Prostate gland (tissue), 2 donors: Measurements from ENCODE around the gene EPAS1. TPM values are rescaled to one million over a fixed set of nuclear protein-coding genes. Genes with fewer than 3 reads are reported as not detected.
A peak's percentile ranks its signal among the peaks of the same experiment; 100 is the strongest.

Experiments used
- DNase-seq: peaks from one replicate; pipeline ENCODE4 v3.0.0-alpha.2; 2019; ENCODE audit warnings: low spot score
- H3K27ac ChIP-seq, 2 donors: fragments of 200-600 bp; sonication (generic); 2 replicates each; pipeline ENCODE4 v1.5.1; 2017 to 2019
- H3K27me3 ChIP-seq: fragments of 200-600 bp; sonication (generic); replicated peaks from 2 replicates; pipeline ENCODE4 v1.5.1; 2019; ENCODE audit not compliant: insufficient read depth
- H3K36me3 ChIP-seq, 2 donors: fragments of 200-600 bp; sonication (generic); 1 replicate in 1 of 2; 2 replicates in 1 of 2; pipeline versions ENCODE4 v1.5.1 to v1.8.1; 2017 to 2019
- H3K4me1 ChIP-seq: fragments of 200-600 bp; sonication (generic); replicated peaks from 2 replicates; pipeline ENCODE4 v1.5.1; 2019
- H3K4me3 ChIP-seq, 2 donors: fragments of 200-600 bp; sonication (generic); 2 replicates each; pipeline ENCODE4 v1.5.1; 2017 to 2019
- H3K9me3 ChIP-seq: fragments of 200-600 bp; sonication (generic); 2 replicates; pipeline ENCODE4 v1.5.1; 2017
- POLR2A ChIP-seq: fragments of 450-650 bp; IDR thresholded peaks from one replicate; pipeline ENCODE4 v1.6.1; 2016; ENCODE audit warnings: antibody characterized with exemption, mild to moderate bottlenecking
- POLR2AphosphoS5 ChIP-seq: sonication (generic); formaldehyde crosslinking; IDR thresholded peaks from one replicate; pipeline ENCODE4 v1.6.1; 2017; ENCODE audit warnings: antibody characterized with exemption
- WGBS: methylation state at CpG from one replicate; pipeline ENCODE4 v1.1.5; 2018; 5-methylcytosine and 5-hydroxymethylcytosine counted together
- intact Hi-C: fragments of 100-400 bp; cut with DNase I; formaldehyde crosslinking; loops from one replicate; pipeline ENCODE4 v1.14.2; 2022
- total RNA-seq, 2 donors: library from RNA; depleted of rRNA; stranded (reverse); fragments of >200 nt; gene quantifications; one replicate each; pipeline ENCODE4 v1.1.0, GENCODE V29; 2016
- TF ChIP-seq, protein P1 (sequence below), 4 experiments: fragments of 200-600 bp in 2 of 4; fragments of 450-650 bp in 2 of 4; sonication (generic) in 2 of 4; IDR thresholded peaks; 1 replicate in 3 of 4; 2 replicates in 1 of 4; pipeline ENCODE4 v1.5.1; 2016 to 2019; ENCODE audit warnings: antibody characterized with exemption in 4 of 4, mild to moderate bottlenecking in 2 of 4, moderate library complexity in 2 of 4

The EPAS1 gene
- total RNA-seq, 2 donors from 2014 or later, result 109 to 356 TPM

DNA sequence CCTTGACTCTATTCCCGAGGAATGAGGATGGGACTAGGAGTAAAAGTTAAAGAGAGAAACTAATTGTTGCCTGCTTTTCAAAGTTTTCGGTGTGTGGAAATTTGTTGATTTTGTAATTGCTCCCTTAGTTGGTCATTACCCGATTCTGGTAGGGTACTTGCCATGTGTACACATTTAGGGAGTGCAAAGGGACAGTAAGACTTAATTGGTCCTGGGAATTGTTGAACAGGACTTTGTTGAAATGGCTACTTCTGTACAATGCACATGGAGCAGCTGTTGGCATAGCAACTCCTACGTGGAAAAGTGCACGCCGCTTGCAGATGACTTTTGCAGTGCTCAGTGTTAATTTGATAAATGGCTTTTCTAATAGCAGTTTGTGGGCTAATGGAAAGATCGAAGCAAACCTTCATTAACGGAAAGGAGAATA is 22.9 kb downstream of the EPAS1 start:
- WGBS, result 52% methylated on average over 8 of the region's 8 CpGs
- Histone ChIP-seq H3K9me3 (no peaks in the 10 kb centered on the region), H3K27ac (peak overlapping the region in 1 of 2 donors; percentile 29), H3K36me3 (no peaks in the 10 kb centered on the region), H3K4me3 (no peak overlapping the region), H3K4me1 (peaks cover 13% of the 10 kb centered on the region), H3K27me3 (no peaks in the 10 kb centered on the region)
- DNase-seq, result no peak
- intact Hi-C loops, result no loop called here
- TF ChIP-seq, protein P1, sequence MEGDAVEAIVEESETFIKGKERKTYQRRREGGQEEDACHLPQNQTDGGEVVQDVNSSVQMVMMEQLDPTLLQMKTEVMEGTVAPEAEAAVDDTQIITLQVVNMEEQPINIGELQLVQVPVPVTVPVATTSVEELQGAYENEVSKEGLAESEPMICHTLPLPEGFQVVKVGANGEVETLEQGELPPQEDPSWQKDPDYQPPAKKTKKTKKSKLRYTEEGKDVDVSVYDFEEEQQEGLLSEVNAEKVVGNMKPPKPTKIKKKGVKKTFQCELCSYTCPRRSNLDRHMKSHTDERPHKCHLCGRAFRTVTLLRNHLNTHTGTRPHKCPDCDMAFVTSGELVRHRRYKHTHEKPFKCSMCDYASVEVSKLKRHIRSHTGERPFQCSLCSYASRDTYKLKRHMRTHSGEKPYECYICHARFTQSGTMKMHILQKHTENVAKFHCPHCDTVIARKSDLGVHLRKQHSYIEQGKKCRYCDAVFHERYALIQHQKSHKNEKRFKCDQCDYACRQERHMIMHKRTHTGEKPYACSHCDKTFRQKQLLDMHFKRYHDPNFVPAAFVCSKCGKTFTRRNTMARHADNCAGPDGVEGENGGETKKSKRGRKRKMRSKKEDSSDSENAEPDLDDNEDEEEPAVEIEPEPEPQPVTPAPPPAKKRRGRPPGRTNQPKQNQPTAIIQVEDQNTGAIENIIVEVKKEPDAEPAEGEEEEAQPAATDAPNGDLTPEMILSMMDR (IDR thresholded peaks at IDR 0.05), result no peak
- TF ChIP-seq POLR2A (no peak), POLR2AphosphoS5 (no peak)

DNA sequence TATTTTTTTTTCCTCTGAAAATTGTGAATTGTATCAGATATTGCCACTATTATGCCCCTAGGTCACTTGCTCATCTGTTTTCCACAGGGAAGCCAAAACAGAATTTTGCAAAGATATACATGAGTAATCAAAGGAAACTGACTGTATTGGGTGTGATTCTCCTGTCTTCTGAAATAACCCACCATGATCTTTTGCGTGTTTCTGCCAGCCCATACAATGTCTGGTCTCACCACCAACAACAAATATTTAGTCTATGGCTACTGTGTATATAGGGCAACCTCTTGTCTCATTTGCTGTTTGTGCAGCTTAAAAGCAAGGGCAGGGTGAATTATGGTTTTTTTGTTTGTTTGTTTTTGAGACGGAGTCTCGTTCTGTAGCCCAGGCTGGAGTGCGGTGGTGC is 26.5 kb downstream of the EPAS1 start:
- Histone ChIP-seq H3K9me3 (no peaks in the 10 kb centered on the region), H3K27ac (no peak overlapping the region), H3K4me1 (peaks cover 3% of the 10 kb centered on the region), H3K4me3 (no peak overlapping the region), H3K27me3 (no peaks in the 10 kb centered on the region), H3K36me3 (no peaks in the 10 kb centered on the region)
- 70% methylated on average over 4 of the region's 4 CpGs for WGBS
- TF ChIP-seq POLR2AphosphoS5 (no peak), POLR2A (no peak)
- TF ChIP-seq, protein P1 (IDR thresholded peaks at IDR 0.05), result no peak
- intact Hi-C loops, result no loop called here
- DNase-seq, result no peak

DNA sequence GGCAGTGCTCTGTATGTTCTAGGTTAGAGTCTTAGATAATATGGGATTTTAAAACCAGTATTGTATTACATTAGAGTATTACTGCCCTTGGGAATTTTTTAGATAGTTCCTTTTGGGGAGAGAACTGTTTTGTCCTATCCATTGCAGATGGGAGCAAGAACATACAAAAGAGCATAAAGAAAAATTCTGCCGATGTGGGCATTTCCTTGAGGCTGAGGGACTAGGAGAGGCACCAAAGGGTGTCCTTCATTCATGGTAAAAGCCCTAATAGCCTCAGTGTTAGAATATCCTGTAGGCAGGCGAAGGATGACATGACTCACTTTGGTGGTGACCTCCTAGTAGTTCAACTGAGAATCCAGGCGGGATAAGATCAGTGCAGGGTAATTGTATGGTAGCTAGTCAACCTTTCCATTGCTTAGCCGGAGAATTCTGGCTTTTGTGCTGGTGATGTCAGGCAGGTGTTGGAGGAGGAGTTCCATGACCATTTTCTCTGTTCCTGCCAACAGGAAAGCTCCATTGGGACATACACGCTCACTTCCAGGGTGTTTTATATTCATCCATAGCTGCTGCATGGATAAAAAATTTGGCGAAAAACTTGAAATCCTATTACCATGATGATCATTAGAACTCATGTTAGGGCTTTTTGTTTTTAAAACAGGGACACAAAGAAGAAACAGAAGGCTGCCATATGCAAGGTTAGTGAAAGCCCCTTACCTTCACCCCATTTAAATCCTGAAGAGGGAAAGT is 28.1 kb downstream of the EPAS1 start:
- Histone ChIP-seq H3K27ac (no peak overlapping the region), H3K4me3 (no peak overlapping the region), H3K4me1 (no peaks in the 10 kb centered on the region), H3K27me3 (no peaks in the 10 kb centered on the region), H3K36me3 (no peaks in the 10 kb centered on the region), H3K9me3 (no peaks in the 10 kb centered on the region)
- intact Hi-C loops, result no loop called here
- TF ChIP-seq POLR2AphosphoS5 (no peak), POLR2A (no peak)
- TF ChIP-seq, protein P1 (IDR thresholded peaks at IDR 0.05), result no peak
- 92% methylated on average over 6 of the region's 6 CpGs for whole genome bisulfite sequencing
- no peak for DNase-seq

DNA sequence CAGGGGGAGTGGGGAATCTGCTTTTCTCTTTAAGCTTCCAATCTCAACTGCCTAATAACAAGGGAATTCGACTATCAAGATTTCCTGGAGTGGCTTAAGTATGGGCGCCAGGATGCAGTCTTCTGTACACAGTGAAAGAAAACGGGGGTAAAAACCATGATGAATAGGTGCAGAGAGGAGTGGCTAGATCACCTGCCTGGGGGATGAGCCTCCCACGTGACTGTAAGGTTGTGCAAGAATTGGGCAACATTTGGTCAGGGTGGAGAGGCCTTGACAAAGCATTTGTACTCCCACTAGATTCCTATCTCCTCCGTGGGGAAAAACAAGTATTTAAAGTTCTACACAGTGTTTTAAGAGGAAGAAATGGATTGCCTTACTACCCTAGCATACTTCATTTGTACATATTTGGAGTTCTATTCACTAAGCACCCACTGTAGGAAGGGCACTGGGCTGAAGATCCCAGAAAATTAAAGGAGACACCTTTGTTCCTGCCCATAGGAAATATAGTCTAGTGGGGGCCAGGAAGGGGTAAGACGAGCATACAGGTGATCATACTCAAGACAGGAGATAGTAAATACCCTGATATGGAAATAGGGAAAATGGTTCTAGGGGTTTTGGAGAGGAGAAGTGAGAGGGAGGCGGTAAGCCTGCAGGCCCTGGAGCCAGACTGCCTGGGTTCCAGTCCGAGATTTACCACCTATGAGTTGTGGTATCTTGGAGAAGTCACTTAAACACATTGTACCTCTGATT is 29.2 kb downstream of the EPAS1 start:
- intact Hi-C loops, result no loop called here

More for the DNA sequence above, 29.2 kb downstream of the EPAS1 start:
- TF ChIP-seq, protein P1 (IDR thresholded peaks at IDR 0.05), result no peak
- peak; percentile 53 for TF ChIP-seq POLR2AphosphoS5
- H3K36me3 ChIP-seq, result no peaks in the 10 kb centered on the region
- H3K9me3 ChIP-seq, result no peaks in the 10 kb centered on the region
- H3K27me3 ChIP-seq, result no peaks in the 10 kb centered on the region
- no peak for DNase-seq
- WGBS, result 77% methylated on average over 8 of the region's 8 CpGs
- no peaks in the 10 kb centered on the region for H3K4me1 ChIP-seq
- H3K27ac ChIP-seq, result no peak overlapping the region
- no peak overlapping the region for H3K4me3 ChIP-seq
